Activated T-cell treated with anti-CD3 and anti-CD28 coated beads for 4 hours (primary cell): Measurements from ENCODE around the gene ADD1.

Experiments used
- DNase-seq: peaks from one replicate; pipeline ENCODE4 v3.0.0-alpha.2; 2020

ADD1 gene

DNA sequence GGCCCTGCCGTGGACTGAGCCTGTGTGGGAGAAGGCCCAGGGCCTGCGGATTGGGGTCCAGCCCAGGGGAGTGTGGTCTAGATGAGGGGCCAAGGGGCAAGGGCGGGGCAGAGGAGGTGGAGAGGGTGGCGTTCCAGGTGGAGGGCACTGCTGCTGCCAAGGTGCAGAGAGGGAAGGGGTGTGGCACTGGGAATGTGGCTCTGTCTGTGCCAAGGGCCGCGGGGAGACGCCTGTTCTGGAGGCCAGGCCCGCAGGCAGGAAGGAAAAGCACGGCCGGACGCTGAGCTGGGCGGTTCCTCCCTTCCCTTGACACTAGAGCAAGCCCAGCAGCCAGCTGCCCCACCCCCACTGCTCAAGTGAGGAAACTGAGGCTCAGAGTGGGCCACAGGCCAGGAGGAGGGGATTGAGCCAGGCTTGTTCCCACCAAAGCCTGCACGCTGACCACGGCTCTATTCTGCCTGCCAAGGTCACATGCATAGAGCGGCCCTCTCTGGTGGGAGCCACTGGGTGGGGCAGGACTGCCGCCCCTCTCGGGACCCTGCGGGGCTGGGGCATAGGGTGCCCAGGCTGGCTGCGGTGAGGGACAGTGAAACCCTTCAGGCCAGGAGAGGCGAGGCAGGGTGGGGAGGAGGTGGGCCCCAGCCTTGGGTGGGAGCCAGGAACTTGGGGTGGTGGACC lies 37.8 kb upstream of the ADD1 start:
- DNase-seq = no peak

DNA sequence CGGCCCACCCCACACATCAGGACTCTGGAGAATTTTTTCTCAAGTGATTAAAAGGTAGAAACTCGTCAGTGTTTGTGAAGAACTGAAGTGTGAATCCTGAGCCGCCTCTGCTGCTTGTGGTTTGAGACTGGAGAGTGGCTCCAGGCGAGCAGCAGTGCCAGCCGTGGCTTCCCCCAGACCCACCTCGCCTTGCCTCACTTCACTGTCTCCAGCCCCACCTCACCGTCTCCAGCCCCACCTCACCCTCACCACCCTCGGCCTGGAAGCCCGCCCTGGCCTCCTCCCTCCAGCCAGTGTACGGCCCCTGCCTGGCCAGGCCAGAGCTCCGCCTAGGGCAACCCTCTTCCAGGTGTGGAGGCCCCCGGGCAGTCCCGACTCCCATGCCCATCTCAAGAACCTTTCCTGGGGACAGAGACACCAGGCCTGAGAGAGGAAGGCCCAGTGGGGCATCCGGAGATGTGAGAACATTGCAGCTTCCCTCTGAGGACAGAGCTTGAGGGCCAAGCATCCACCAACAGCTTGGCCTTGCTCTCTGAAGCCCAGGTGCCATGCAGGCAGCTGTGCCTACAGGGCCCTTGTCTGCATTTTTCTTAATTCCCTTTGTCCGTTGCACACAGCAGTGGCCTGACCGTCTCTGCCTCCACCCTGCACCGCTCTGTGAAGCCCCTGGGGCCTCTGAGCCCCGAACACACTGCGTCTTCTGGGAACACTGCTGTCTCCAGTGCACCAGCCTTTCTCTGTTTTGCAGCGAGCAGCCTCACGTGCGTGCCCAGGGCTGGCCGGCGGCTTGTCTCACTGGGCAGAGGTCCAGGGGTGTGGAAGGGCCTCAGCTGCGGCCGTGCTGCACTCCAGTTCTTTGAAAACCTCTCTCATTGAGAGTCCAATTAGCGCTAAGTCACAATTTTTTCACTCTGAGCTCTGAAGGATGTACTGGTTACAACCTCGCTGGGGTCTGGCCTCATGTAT lies 37.0 kb upstream of the ADD1 start:
- no peak for DNase-seq

DNA sequence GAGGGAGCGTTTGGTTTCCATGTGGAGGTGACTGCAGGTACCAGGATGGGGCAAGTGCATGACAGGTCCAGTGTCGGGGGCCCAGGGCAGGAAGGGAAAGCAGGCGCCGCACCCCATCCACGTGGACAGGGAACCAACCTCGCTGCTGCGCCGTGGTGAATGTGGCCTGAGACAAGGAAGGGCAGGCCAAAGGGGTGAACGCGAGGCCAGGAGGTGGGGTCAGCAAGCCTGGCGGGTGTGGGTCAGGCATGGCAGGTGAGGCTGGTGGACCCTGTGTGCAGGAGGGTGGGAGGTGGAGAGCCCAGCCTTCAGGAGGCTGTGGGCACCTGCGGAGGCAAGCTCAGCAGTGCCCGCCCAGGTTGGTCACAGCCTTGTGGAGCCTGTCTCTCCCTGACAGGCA lies 36.1 kb upstream of the ADD1 start:
- DNase-seq = no peak

DNA sequence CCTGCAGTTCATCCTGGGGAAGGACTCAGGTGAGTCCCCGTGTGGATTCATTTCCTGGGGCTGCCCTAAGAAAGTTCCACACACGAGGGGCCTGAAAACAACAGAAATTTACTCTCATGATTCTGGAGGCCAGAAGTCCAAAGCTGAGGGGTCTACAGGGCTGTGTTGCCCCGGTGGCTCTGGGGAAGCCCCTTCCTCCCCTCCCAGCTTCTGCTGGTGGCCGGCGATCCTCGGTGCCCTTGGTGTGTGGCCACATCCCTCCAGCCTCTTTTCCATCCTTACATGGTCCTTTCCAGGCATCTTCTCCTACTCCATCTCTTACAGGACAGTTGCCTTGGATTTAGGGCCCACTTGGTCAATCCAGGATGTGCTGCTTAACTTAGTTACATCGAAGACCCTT lies 35.6 kb upstream of the ADD1 start:
- DNase-seq = no peak

DNA sequence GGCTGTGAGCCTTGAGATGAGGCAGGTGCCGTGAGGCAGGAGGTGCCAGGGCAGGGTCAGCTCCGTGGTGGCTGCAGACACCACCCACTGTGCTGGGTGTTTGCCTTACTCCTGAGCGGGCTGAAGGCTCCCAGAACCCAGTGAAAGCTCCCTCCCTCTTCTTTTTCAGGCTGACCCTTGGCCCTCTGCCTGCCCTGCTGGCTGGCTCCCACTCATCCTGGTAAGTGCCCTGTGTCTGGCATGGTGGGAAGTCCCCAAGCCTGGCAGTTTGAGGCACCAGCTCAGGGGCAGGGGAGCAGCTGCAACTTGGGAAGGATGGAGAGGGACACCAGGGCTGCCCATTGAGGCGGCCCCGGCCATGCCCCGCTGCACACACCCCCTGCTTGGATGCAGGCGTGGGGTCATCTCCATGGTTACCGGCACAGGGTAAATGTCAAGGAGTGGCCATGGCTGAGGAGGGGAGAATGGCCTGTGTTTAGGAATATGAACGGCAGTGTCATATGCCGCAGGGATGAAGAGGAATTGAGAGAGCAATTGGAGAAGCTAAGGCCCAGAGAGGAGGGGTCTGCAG lies 33.9 kb upstream of the ADD1 start:
- DNase-seq = no peak

DNA sequence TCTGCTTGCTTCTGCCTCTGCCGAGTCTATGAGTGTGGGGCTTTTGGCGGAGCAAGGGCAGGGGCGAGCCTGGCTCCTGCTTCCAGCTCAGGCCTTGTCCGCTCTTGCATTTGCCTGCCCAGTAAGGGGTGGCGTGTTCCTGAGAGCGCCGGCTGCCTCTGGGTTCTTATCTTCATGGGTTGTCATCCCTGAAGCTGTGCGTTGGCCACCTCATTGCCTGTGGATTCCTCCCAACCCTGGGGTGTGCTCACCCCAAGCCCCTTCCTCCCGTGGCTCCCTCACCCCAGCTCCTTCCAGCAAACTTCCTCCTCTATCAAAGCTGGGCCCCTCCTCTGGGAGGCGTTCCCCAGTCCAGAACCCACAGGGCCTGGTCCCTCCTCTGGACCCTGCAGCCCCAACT lies 33.3 kb upstream of the ADD1 start:
- DNase-seq = no peak

DNA sequence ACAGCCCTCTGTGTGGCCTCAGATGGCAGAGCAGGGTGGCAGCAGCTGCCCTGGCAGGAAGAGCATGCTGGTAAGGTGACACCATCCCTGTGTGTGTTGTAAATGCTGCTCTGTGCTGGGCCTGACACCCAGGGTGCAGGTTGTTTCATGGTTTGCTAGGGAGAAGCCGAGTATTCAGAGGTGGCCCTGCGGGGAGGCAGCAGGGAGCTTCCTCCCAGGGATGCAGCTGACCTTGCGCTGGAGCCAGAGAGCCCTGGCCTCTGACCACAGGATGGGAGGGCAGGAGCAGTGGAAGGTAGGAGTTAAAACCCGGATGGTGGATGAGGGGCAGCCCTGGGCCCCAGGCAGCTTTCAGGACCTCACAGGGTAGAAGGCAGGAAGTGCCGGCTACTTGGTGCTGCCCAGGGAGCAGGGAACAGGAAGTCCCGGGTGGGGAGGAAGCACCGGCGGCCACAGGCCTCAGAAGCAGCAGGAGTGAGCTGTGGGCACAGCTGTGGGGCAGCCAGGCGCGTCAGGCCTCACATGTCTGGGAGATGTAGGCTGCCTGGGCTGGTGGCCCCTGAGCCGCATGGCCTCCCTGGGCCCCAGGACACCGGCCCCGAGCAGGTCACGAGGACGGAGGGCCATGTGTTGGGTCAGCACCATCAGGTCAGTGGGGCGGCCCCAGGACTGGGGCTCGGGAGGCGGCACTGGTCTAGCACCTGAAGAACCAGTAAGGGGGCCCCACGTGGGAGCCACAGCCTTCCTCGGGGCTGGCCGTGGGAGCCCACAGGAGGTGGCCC lies 31.6 kb upstream of the ADD1 start:
- DNase-seq = no peak

DNA sequence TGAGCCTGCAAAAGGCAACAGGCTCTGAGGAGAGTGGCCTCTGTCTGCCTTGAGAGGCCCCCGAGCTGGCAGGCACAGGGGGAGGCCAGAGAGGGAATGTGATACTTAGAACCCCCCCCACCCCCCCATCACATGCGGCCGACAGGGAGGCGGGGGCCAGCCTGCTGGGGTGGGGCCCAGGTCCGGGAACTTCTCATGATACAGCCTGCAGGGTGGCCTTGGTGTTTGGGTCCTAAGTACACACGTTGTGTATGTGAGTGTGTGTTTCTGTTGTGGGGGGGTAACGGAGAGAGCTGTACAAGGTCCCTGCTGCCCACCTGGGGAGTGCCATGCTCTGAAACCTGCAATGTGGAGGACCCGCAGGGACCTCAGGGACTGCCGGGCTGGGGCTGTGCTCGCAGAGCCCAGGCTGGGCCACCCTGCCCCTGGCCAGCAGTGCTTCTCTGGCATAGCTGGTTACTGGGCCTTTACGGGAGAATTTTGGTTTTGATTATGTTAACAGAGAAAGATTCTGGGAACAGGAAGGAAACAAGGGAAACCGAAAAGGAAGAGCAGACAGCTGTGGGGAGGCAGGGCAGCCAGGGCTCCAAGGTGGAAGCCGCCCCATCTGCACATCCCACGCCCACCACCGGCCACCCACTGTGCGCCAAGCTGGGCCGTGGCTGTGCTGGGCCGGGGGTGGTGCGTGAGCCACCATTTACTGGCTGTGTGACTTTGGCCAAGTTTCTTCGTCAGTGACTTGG lies 30.9 kb upstream of the ADD1 start:
- no peak for DNase-seq

DNA sequence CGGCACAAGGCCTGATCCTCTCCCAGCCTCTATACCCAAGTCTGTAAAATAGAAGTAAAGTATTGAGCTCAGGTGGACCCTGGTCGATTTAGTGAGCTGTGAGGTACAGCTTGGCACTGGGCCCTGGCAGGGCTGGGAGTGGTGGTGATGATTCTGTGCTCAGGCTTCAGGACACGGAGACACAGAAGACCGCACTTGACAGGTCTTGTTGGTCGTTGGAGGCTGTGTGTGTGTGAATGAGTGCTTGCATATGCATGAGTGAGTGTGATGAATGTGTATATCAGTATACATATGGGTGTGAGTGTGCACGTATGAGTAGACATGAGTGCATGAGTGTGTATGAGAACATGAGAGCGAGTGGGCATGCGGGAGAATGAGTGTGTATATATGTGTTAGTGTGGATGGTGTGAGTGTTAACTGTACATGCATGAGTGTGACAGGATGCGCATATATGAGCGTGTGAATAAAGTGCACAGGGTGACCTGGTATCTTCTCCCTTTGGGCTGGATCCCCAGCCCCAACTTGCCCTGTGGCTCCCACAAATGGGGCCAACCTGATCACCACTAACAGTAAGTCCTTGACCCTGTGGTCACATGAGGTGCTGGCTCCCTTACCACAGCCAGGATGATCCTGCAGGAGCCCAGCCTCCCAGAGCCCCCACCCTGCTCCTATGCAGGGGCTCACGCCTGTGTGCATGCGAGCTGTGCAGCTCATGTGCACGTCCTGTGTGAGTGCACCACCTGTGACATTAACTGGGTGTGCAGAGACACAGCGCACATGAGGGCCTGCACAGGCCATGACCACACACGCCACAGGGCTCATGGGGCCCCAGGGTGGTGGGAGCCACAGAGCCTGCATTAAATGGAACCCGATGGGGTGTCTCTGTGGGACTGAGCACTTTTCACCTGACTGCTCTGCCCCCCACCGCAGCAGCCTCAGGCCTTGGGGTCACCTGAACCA lies 29.9 kb upstream of the ADD1 start:
- DNase-seq = no peak

DNA sequence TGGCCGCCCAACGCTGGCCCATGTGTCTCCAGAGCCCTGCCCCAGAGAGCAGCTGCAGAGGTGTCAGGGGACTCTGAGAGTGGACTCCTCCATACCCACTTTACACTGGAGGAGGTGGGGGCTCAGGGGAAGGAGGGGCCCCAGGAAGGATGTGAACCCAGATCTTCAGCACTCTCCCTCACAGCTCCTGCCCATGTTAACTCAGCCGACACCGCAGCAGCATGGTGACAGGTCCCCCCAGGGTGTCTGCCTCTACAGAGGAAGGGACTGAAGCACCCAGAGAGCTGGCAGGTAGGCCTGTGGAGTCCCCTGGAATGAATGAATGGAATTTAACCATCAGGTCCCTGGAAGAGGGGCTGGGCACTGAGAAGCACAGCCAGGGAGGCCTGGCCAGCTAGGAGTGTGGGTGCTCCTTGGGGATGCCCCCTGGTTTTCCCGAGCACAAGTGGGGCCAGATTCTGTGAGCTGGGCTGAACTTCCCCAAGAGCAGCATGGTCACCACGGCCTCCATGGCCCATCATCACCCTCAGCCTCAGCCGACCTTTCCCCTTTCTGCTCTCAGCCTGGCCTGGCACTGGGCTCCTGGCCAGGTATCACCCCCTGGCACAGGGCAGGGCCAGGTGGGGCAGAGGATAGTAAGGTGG lies 28.9 kb upstream of the ADD1 start:
- DNase-seq = no peak

DNA sequence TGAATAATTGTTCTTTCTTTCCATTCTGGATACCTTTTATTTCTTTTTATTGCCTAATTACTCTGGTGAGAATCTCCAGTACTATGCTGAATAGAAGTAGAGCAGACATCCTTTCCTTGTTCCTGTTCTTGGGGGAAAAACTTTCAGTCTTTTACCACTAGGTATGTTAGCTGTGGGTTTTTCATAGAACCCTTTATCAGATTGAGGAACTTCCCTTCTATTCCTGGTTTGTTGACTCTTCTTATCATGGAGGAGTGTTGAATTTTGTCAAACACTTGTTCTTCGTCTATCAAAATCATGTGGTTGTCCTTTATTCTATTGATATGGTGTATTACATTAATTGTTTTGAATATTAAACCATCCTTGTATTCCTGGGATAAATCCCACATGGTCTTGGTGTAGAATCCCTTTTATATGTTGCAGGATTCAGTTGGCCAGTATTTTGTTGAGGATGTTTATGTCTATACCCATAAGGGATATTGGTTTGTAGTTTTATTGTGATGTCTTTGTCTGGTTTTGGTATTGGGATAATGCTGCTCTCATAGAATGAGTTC lies 27.2 kb upstream of the ADD1 start:
- DNase-seq = no peak

DNA sequence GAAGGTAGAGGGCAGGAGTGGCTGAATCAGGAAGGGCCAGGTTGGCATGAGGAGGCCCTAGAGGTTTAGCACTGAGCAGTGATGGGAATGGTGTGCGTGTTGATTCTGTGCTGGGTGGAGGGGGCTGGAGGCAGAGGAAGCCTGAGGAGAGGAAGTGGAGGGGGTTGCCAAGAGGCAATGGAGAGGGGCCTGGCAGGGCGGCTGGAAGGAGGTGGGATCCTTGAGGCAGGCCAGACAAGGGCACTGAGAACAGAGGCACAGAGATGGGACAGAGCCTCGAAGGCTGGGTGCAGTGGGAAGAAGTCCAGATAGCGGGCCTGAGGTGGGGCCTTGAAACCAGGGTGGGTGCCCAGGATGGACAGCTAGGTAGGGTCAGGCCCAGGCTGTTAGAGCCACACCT lies 26.5 kb upstream of the ADD1 start:
- DNase-seq = no peak

DNA sequence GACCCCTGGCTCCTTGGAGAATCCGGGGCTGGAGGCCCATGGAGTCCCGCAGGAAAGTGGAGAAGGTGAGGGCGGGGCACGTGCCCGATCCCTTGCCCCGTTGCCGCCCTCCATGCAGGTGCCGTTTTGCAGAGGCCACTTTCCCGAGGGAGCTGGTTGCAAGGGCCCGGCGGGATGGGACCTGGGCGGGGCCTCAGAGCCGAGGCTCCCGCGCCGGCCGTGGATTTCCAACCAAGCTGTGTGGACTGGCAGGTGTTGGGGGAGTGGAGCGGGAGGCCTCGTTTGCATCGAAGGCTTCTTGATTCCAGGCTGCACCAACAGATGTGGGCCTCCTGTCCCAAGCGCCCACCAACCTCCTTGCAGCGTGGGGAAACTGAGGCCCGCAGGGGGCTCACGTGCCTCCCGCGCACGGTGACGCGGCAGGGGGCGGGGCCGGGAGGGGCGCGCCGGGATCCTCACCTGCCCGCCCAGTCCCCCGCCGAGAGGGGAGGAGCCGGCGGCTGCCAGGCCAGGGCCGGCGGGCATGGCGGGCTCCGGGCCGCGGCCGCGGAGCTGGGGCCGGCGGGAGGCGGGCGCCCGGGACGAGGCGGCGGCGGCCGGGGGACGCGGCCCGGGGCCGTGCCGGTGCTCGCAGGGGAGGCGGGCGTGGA lies 25.8 kb upstream of the ADD1 start:
- no peak for DNase-seq

DNA sequence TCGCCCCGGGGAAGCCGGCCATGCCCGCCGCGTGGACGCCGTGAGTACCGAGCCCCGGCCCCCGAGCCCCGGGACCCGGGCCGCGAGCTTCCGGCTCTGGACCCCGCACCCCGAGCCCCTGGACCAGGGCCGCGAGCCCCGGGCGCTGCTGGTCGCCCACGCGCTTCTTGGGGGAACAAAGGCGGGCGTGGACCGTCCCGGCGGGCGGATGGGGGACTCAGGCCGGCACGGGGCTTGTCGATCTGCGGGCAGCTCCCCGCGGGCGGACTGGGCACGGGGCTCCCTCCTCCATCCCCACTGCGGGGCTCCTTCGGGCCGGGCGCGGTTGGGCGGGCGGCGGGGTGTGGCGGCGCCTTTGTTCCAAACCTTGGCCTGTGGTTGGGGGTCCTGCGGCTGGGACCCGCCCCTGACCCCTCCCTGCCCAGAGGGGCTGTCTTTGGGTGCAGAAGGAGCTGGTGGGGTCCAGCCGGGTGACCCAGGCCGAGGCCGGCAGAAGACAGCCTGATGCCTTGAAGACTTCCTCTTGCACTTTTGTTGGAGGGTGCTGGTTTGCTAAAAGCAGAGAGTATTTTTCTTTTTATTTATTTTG lies 25.2 kb upstream of the ADD1 start:
- DNase-seq = no peak

DNA sequence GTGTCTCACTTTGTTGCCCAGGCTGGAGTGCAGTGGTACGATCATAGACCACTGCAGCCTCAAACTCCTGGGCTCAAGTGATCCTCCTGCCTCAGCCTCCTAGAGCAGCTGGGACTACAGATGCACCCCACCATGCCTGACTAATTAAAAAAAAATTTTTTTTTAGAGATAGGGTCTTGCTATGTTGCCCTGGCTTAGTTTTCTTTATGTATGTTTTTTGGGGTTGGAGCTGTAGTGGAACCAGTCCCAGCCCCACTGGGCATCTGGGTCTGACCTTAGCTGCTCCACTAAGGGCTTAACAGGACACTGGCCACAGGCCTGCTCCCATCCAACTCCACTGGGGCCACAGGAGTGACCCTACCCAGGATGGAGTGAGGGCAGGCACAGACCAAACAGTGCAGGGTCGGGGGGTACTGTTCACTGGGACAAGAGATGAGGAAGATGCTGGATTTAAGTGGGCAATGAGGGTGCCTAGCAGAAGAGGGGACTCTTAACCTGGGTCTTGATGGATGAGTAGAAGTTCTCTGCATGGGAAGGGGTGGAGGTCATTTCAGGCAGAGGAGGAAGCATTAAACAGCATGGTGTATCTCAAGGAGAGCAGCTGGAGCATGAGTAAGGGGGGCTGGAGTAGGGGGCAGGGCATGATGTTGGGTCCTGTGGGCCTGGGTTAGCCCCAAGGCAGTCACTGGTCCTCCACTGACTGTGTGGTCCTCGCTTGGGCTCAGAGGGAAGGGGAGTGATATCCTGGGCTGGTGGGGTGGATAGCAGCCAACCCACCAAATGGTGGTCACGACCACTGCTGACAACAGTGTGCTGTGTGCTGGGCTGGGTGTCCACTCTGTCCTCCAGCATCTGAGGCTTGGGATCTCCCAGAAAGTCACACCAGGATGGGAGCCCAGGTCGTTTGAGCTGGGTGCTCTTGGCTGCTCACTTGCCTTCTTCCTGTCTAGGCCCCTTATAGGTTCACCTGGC lies 24.1 kb upstream of the ADD1 start:
- no peak for DNase-seq

DNA sequence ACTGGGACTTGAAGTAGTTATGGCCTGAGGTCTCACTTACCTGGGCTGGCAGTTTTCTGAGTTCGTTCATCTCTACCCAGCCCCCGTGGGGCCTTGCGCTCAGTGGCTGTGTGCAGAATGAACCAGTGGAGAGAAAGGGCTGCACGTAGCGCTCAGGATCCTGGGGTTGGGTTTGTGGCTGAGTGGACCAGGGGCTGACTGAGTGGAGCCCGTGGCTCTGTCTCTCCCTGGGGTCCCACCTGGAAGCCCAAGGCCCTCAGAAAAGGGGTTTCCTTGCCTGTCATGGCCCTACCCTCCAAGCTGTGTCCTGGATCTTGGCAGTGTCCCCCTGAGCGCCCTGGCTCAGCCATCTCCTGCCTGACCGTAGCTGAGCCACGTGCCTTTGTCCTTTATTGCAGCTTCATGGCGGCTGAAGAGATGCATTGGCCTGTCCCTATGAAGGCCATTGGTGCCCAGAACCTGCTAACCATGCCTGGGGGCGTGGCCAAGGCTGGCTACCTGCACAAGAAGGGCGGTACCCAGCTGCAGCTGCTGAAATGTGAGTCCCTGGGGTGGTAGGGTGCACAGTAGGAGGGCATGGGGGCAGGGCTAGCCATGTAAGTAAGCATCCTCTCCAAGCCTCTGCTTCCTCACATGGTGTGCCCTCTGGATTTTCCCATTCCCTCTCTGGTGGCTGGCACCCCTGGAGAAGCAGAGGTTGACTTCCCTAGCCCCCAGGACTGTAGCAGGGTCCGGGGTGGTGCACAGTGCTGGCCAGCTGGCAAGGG lies 23.2 kb upstream of the ADD1 start:
- DNase-seq = no peak
